Adrenal gland (tissue), 12 donors: ENCODE measurements around the gene PRXL2A. TPM values are rescaled to one million over a fixed set of nuclear protein-coding genes. Genes with fewer than 3 reads are reported as not detected.

Source experiments
- DNase-seq, 7 donors: peaks; one replicate each; pipeline ENCODE4 v3.0.0-alpha.2; 2019 to 2020
- H3K27ac ChIP-seq, 5 donors: fragments of 200-600 bp; sonication (generic) in 4 of 5; 1 replicate in 3 of 5; 2 replicates in 2 of 5; pipeline versions ENCODE4 v1.5.1 to v1.8.0; 2016 to 2020; ENCODE audit warnings: mild to moderate bottlenecking in 1 of 5
- H3K27me3 ChIP-seq: fragments of 200-600 bp; 2 replicates; pipeline ENCODE4 v1.8.0; 2021
- H3K36me3 ChIP-seq, 2 donors: fragments of 200-600 bp; replicated peaks in 1 of 2; 1 replicate in 1 of 2; 2 replicates in 1 of 2; pipeline versions ENCODE4 v1.5.1 to v1.8.0; 2018 to 2022
- H3K4me1 ChIP-seq, 2 donors: fragments of 200-600 bp; replicated peaks in 1 of 2; 1 replicate in 1 of 2; 2 replicates in 1 of 2; pipeline versions ENCODE4 v1.5.1 to v1.8.0; 2018 to 2021
- H3K4me3 ChIP-seq, 4 donors: fragments of 200-600 bp; sonication (generic) in 3 of 4; one replicate each; pipeline ENCODE4 v1.5.1; 2016 to 2018
- H3K9me3 ChIP-seq, 3 donors: fragments of 200-600 bp; sonication (generic) in 1 of 3; replicated peaks in 1 of 3; 1 replicate in 2 of 3; 2 replicates in 1 of 3; pipeline versions ENCODE4 v1.5.1 to v1.8.0; 2016 to 2021
- POLR2A ChIP-seq, 2 donors: fragments of 450-650 bp; IDR thresholded peaks; one replicate each; pipeline ENCODE4 v1.6.1; 2017; ENCODE audit warnings: antibody characterized with exemption in 2 of 2, mild to moderate bottlenecking in 2 of 2, moderate library complexity in 1 of 2
- WGBS, 4 donors: extraction: QIAGEN DNeasy Blood & Tissue Kit in 2 of 4; methylation state at CpG; one replicate each; pipeline versions ENCODE4 v1.1.5 to v1.1.7; 2013 to 2017; 5-methylcytosine and 5-hydroxymethylcytosine counted together
- intact Hi-C, 2 donors: fragments of 100-400 bp; cut with DNase I; formaldehyde crosslinking; loops; one replicate each; pipeline versions ENCODE4 v1.14.1 to v1.15.0; 2022 to 2023
- polyA plus RNA-seq, 3 donors: library from polyadenylated mRNA; stranded (reverse); fragments of 200-250 nt in 2 of 3; fragments of 350-450 nt in 1 of 3; fragmentation: Illumina TruSeq in 1 of 3; extraction: RNeasy Lipid Tissue Mini Kit (QIAGEN cat#74804) in 1 of 3; gene quantifications; one replicate each; pipeline ENCODE4 v1.2.3, GENCODE V29; 2013 to 2014
- total RNA-seq, 9 donors: library from RNA; depleted of rRNA in 4 of 9; stranded (reverse); fragments of >200 nt in 4 of 9; fragments of 120-200 nt in 1 of 9; fragmentation: NEBNext Ultra II Directional in 1 of 9; extraction: Animal tissue kit (Norgen Biotek cat#: 25700) in 1 of 9; gene quantifications; one replicate each; pipeline versions ENCODE4 v1.1.0 to v1.2.4, GENCODE V29; 2013 to 2023
- TF ChIP-seq, protein P1 (sequence below), 6 experiments: fragments of 450-650 bp in 4 of 6; fragments of 200-600 bp in 2 of 6; sonication (generic) in 1 of 6; IDR thresholded peaks; 1 replicate in 5 of 6; 2 replicates in 1 of 6; pipeline versions ENCODE4 v1.5.1 to v1.8.0; 2016 to 2021; ENCODE audit warnings: antibody characterized with exemption in 6 of 6, mild to moderate bottlenecking in 2 of 6, moderate library complexity in 1 of 6
- donor health status: healthy with polysubstance abuse.
- donor health status: Bipolar disorder and iron deficiency.
- donor health status: DM: yes; HTN: yes; CAD: no.
- donor health status: DM: no; HTN: no; CAD: no.
- donor health status: DM: no; HTN: no; CAD: no.
- donor health status: DM: yes; HTN: yes; CAD: no.

PRXL2A gene
- total and polyA plus RNA-seq, 12 donors: 12.7 to 140 (median 29.9) TPM

GRCh38 chr10:80461208-80462183 is 53.1 kb downstream of the PRXL2A start:
- Histone ChIP-seq H3K4me1 (peaks cover 38 to 83% of the 10 kb centered on the region in 2 donors), H3K4me3 (no peak overlapping the region), H3K9me3 (no peaks in the 10 kb centered on the region), H3K27me3 (no peaks in the 10 kb centered on the region), H3K27ac (peak overlapping the region in 3 of 5 donors; percentile 4 to 76 (median 63)), H3K36me3 (no peaks in the 10 kb centered on the region)
- DNase-seq: peak in 1 of 7 donors; percentile 26
- WGBS, 4 donors: 59 to 77% (median 73%) methylated on average over 6 to 8 of the region's 8 CpGs
- intact Hi-C loops: no loop called here
- TF ChIP-seq, protein P1, sequence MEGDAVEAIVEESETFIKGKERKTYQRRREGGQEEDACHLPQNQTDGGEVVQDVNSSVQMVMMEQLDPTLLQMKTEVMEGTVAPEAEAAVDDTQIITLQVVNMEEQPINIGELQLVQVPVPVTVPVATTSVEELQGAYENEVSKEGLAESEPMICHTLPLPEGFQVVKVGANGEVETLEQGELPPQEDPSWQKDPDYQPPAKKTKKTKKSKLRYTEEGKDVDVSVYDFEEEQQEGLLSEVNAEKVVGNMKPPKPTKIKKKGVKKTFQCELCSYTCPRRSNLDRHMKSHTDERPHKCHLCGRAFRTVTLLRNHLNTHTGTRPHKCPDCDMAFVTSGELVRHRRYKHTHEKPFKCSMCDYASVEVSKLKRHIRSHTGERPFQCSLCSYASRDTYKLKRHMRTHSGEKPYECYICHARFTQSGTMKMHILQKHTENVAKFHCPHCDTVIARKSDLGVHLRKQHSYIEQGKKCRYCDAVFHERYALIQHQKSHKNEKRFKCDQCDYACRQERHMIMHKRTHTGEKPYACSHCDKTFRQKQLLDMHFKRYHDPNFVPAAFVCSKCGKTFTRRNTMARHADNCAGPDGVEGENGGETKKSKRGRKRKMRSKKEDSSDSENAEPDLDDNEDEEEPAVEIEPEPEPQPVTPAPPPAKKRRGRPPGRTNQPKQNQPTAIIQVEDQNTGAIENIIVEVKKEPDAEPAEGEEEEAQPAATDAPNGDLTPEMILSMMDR (IDR thresholded peaks at IDR 0.05): no peak
- TF ChIP-seq POLR2A (IDR thresholded peaks at IDR 0.05): no peak

GRCh38 chr10:80462299-80462980 is 54.1 kb downstream of the PRXL2A start:
- H3K36me3 ChIP-seq: no peaks in the 10 kb centered on the region
- peaks cover 38 to 88% of the 10 kb centered on the region in 2 donors for H3K4me1 ChIP-seq
- H3K4me3 ChIP-seq: peak overlapping the region in 1 of 4 donors; percentile 20
- H3K27me3 ChIP-seq: no peaks in the 10 kb centered on the region
- DNase-seq: peak in 3 of 7 donors; percentile 35 to 55 (median 53)
- intact Hi-C loops: no loop called here
- no peaks in the 10 kb centered on the region for H3K9me3 ChIP-seq
- TF ChIP-seq, protein P1 (IDR thresholded peaks at IDR 0.05): no peak
- no peak for TF ChIP-seq POLR2A (IDR thresholded peaks at IDR 0.05)
- 33 to 52% (median 45%) methylated on average over 7 of the region's 7 CpGs for WGBS, 4 donors
- peak overlapping the region in 3 of 5 donors; percentile 4 to 76 (median 63) for H3K27ac ChIP-seq

- Histone ChIP-seq H3K27me3 (no peaks in the 10 kb centered on the region), H3K27ac (peak overlapping the region in 2 of 5 donors; percentile 63 to 76), H3K4me3 (peak overlapping the region in 1 of 4 donors; percentile 20), H3K4me1 (peaks cover 38 to 95% of the 10 kb centered on the region in 2 donors), H3K9me3 (no peaks in the 10 kb centered on the region), H3K36me3 (no peaks in the 10 kb centered on the region)
- no peak for DNase-seq
- WGBS, 4 donors: 41 to 54% (median 49%) methylated on average over 5 of the region's 5 CpGs
- intact Hi-C loops: no loop called here
- TF ChIP-seq POLR2A (IDR thresholded peaks at IDR 0.05): no peak
- TF ChIP-seq, protein P1 (IDR thresholded peaks at IDR 0.05): no peak
These were observed 54.8 kb downstream of the PRXL2A start for GRCh38 chr10:80462981-80463741.
